ENCODE data around the gene ATF6. TPM values are rescaled to one million over a fixed set of nuclear protein-coding genes. Genes with fewer than 3 reads are reported as not detected.

The ATF6 gene
- total and polyA plus RNA-seq, 4 donors = 10.0 to 22.5 (median 13.4) TPM

DNA sequence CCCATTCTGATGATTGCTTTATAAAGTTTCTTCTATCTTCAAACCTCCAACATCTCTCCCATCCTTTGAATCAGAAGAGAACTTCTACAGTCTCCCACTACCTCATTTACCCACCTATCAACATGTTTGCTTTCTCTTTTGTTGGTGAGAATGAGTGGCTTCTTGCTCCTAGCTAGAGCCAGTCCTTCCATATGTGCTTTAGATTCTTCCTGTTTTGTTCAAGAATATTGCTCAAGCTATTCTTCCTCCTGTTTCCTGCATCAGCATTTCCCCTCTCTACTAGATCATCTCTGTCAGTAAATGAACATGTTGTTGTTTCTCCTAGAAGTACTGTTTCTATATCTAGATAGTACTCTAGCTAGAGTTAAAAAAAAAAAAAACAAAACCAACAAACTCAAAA lies 6.3 kb downstream of the ATF6 start:
- no peaks in the 10 kb centered on the region for H3K27me3 ChIP-seq (ENCODE audit: control insufficient read depth in 4 of 4, insufficient read depth in 4 of 4, low read length in 3 of 4)
- TF ChIP-seq, protein P1, sequence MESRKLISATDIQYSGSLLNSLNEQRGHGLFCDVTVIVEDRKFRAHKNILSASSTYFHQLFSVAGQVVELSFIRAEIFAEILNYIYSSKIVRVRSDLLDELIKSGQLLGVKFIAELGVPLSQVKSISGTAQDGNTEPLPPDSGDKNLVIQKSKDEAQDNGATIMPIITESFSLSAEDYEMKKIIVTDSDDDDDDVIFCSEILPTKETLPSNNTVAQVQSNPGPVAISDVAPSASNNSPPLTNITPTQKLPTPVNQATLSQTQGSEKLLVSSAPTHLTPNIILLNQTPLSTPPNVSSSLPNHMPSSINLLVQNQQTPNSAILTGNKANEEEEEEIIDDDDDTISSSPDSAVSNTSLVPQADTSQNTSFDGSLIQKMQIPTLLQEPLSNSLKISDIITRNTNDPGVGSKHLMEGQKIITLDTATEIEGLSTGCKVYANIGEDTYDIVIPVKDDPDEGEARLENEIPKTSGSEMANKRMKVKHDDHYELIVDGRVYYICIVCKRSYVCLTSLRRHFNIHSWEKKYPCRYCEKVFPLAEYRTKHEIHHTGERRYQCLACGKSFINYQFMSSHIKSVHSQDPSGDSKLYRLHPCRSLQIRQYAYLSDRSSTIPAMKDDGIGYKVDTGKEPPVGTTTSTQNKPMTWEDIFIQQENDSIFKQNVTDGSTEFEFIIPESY (IDR thresholded peaks at IDR 0.05) = no peak
- TF ChIP-seq TAF1 (conservative IDR thresholded peaks at IDR 0.05) = no peak
- TF ChIP-seq HNF4G (IDR thresholded peaks at IDR 0.05) = no peak
- TF ChIP-seq, protein P2, sequence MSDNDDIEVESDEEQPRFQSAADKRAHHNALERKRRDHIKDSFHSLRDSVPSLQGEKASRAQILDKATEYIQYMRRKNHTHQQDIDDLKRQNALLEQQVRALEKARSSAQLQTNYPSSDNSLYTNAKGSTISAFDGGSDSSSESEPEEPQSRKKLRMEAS (IDR thresholded peaks at IDR 0.05) = no peak
- TF ChIP-seq SP1 (IDR thresholded peaks at IDR 0.05) = no peak
- TF ChIP-seq FOXA2 (IDR thresholded peaks at IDR 0.05) = no peak
- no peak for TF ChIP-seq FOXA1 (IDR thresholded peaks at IDR 0.05)
- no peak for TF ChIP-seq RAD21 (IDR thresholded peaks at IDR 0.05)
- TF ChIP-seq HNF4A (conservative IDR thresholded peaks at IDR 0.05) = no peak
- no peak for TF ChIP-seq NR2F2 (IDR thresholded peaks at IDR 0.05)
- no peak for TF ChIP-seq YY1 (IDR thresholded peaks at IDR 0.05)
- TF ChIP-seq, protein P3, sequence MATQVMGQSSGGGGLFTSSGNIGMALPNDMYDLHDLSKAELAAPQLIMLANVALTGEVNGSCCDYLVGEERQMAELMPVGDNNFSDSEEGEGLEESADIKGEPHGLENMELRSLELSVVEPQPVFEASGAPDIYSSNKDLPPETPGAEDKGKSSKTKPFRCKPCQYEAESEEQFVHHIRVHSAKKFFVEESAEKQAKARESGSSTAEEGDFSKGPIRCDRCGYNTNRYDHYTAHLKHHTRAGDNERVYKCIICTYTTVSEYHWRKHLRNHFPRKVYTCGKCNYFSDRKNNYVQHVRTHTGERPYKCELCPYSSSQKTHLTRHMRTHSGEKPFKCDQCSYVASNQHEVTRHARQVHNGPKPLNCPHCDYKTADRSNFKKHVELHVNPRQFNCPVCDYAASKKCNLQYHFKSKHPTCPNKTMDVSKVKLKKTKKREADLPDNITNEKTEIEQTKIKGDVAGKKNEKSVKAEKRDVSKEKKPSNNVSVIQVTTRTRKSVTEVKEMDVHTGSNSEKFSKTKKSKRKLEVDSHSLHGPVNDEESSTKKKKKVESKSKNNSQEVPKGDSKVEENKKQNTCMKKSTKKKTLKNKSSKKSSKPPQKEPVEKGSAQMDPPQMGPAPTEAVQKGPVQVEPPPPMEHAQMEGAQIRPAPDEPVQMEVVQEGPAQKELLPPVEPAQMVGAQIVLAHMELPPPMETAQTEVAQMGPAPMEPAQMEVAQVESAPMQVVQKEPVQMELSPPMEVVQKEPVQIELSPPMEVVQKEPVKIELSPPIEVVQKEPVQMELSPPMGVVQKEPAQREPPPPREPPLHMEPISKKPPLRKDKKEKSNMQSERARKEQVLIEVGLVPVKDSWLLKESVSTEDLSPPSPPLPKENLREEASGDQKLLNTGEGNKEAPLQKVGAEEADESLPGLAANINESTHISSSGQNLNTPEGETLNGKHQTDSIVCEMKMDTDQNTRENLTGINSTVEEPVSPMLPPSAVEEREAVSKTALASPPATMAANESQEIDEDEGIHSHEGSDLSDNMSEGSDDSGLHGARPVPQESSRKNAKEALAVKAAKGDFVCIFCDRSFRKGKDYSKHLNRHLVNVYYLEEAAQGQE (IDR thresholded peaks at IDR 0.05) = no peak
- TF ChIP-seq JUND (IDR thresholded peaks at IDR 0.05) = no peak
- TF ChIP-seq GABPA (IDR thresholded peaks at IDR 0.05 in 1 of 2, conservative IDR thresholded peaks at IDR 0.05 in 1 of 2) = no peak
- no peak for TF ChIP-seq EGR1 (IDR thresholded peaks at IDR 0.05; ENCODE audit: low read depth in 2 of 2)
- TF ChIP-seq RXRA (IDR thresholded peaks at IDR 0.05) = no peak
- TF ChIP-seq, protein P4, sequence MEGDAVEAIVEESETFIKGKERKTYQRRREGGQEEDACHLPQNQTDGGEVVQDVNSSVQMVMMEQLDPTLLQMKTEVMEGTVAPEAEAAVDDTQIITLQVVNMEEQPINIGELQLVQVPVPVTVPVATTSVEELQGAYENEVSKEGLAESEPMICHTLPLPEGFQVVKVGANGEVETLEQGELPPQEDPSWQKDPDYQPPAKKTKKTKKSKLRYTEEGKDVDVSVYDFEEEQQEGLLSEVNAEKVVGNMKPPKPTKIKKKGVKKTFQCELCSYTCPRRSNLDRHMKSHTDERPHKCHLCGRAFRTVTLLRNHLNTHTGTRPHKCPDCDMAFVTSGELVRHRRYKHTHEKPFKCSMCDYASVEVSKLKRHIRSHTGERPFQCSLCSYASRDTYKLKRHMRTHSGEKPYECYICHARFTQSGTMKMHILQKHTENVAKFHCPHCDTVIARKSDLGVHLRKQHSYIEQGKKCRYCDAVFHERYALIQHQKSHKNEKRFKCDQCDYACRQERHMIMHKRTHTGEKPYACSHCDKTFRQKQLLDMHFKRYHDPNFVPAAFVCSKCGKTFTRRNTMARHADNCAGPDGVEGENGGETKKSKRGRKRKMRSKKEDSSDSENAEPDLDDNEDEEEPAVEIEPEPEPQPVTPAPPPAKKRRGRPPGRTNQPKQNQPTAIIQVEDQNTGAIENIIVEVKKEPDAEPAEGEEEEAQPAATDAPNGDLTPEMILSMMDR (IDR thresholded peaks at IDR 0.05; ENCODE audit: low read depth, low read length, missing input control) = no peak
- TF ChIP-seq, protein P5, sequence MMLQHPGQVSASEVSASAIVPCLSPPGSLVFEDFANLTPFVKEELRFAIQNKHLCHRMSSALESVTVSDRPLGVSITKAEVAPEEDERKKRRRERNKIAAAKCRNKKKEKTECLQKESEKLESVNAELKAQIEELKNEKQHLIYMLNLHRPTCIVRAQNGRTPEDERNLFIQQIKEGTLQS (IDR thresholded peaks at IDR 0.05) = no peak
- H3K4me1 ChIP-seq (ENCODE audit: control insufficient read depth in 4 of 4, insufficient read depth in 4 of 4, low read length in 3 of 4) = peaks cover 4 to 37% (median 17%) of the 10 kb centered on the region in 4 donors
- H3K4me3 ChIP-seq (ENCODE audit: low read depth in 1 of 3, low read length in 3 of 3) = no peak overlapping the region
- H3K36me3 ChIP-seq (ENCODE audit: control insufficient read depth in 4 of 4, insufficient read depth in 3 of 4, low read depth in 1 of 4, low read length in 3 of 4) = peaks cover 0 to 2% (median 0%) of the 10 kb centered on the region in 4 donors
- H3K9me3 ChIP-seq (ENCODE audit: control insufficient read depth in 4 of 4, low read length in 3 of 4) = no peaks in the 10 kb centered on the region
- H3K27ac ChIP-seq (ENCODE audit: low read depth in 1 of 2, low read length in 2 of 2) = peak overlapping the region in 1 of 2 donors; percentile 41
- no peak for DNase-seq (ENCODE audit: low spot score)
- H3K9ac ChIP-seq (ENCODE audit: low read depth in 1 of 2, low read length in 2 of 2) = no peak overlapping the region

Measured in liver (tissue), 9 donors.